Pons (tissue), 1 donor: ENCODE results near the gene PFKFB4.
A peak's percentile ranks its signal among the peaks of the same experiment; 100 is the strongest.
"Not testable (repeated sequence)": the region's sequence is repeated elsewhere in the genome, so short reads cannot be mapped to it uniquely, and the experiment has no call there.

Experiments used
- DNase-seq: peaks from one replicate; pipeline ENCODE4 v3.0.0-alpha.2; 2016; ENCODE audit warnings: low spot score

PFKFB4 gene

GRCh38 chr3:48492461-48493202 lies 64.0 kb downstream of the PFKFB4 start:
- DNase-seq: no peak

DNA sequence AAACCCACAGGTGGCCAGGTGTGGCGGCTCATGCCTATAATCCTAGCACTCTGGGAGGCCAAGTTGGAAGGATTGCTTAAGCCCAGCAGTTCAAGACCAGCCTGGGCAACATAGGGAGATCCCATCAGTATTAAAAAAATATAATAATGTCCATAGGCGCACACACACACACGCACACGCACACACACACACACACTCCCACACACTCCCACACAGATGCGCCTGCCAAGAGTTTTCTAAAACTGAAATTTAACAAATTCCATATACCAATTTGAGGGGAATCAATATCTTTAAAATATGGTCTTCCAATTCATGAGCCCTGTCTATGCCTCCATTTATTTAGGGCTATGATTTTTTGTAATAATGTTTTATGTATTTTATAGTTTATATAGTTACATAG lies 69.7 kb downstream of the PFKFB4 start:
- no peak for DNase-seq

GRCh38 chr3:48482822-48483221 lies 73.8 kb downstream of the PFKFB4 start:
- DNase-seq: not testable (repeated sequence)

DNA sequence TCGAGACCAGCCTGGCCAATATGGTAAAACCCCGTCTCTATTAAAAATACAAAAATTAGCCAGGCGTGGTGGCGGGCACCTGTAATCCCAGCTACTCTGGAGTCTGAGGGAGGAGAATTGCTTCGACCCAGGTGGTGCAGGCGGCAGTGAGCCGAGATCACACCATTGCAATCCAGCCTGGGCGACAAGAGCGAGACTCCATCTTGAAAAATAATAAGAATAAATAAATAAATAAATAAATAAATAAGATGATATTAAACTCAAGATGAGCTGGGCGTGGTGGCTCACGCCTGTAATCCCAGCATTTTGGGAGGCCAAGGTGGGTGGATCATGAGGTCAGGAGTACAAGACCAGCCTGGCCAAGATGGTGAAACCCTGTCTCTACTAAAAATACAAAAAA lies 75.7 kb downstream of the PFKFB4 start:
- not testable (repeated sequence) for DNase-seq

- DNase-seq: no peak
Measured at GRCh38 chr3:48478626-48479555, 77.7 kb downstream of the PFKFB4 start.

DNA sequence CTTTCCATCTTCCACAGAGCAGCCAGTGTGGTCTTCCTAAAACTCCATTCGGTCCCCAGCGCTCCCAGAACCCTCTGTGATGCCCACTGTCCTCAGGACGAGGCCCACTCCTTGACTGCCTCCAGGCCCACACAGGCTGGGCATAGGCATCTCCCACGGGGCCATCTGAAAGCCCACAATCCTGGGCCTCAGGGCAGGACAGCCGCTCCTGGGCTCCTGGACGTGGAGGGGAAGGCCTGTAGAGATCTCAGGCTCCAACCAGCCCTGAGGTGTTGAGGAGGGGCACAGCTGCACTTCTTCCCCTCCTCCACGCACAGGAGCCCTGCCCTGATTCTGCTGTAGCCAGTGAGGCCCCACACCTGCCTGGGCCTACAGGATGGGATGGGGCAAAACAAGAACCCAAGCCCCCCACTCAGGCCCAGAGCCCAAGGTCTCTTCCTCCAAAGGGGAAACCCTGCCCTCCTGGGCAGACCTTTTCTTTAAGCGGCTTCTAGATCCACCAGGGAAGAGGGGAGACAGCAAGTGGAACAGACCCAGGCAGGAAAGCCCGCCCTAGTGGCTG lies 78.6 kb downstream of the PFKFB4 start:
- no peak for DNase-seq

DNA sequence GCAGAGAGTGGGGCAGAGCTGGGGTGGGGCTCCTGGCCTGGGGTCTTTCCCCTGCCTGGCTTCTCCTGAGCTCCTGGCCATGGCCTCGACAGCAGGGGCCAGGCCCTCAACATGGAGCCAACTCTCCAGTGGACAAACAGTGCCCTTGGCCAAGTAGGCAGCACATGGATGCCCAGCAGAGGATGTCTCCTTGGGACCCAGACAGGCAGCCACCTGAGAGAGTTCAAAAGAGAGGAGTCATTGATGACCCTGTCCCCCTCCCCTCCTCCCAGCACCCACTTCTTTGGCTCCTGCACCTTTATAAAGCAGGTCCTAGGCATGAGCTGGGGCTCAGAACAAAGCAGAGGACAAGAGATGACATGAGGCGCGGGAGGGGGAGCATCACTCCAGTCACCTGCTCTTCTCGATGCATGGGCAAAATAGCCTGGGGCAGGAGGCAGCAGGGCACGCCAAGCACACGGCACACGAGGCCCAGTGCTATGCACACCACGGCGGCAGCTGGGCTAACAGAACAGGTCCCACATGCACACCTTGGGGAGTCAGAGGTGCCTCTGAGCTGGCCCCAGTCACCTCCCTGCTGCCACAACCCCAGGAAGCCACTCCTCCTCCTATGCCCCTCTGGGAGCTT lies 80.1 kb downstream of the PFKFB4 start:
- DNase-seq: no peak

- DNase-seq: no peak
Measured at GRCh38 chr3:48475188-48475587, 81.4 kb downstream of the PFKFB4 start.

DNA sequence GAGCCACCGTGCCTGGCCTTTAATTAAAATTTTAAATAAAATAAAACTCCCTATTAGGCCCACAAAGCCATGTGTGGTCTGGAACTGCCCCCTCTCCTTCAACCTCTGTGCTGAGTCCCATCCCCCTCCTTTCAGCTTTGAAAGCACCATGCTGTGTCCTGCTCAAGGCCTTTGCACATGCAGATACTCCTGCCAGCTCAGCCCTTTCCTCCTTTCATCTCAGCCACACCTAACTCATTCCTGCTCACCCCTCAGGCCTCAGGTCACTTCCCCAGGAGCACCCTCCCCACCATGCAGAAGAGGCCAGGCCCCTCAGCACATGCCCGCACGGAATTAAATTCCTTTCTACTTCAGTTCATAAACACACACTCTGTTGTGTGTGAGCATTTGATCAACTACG lies 82.0 kb downstream of the PFKFB4 start:
- DNase-seq: no peak

- DNase-seq: not testable (repeated sequence)
Measured at GRCh38 chr3:48474031-48474430, 82.6 kb downstream of the PFKFB4 start.

DNA sequence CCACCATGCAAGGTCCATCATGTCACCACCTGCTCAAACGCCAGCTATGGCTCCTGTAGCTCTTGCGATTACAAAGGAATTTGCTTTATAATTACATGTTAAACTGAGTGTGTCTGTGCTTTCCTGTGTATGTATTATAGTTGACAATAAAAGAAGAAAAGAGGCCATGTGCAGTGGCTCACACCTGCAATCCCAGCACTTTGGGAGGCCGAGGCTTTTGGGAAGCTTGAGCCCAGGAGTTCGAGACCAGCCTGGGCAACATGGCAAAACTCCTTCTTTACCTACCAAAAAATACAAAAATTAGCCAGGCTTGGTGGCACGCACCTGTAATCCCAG lies 83.0 kb downstream of the PFKFB4 start:
- DNase-seq: no peak

- DNase-seq: peak; percentile 91
Measured at GRCh38 chr3:48472923-48473616, 83.5 kb downstream of the PFKFB4 start.

GRCh38 chr3:48472673-48472922 lies 84.0 kb downstream of the PFKFB4 start:
- DNase-seq: no peak

- DNase-seq: no peak
Measured at GRCh38 chr3:48470286-48470685, 86.3 kb downstream of the PFKFB4 start.

- no peak for DNase-seq
Measured at GRCh38 chr3:48469046-48469915, 87.3 kb downstream of the PFKFB4 start.

DNA sequence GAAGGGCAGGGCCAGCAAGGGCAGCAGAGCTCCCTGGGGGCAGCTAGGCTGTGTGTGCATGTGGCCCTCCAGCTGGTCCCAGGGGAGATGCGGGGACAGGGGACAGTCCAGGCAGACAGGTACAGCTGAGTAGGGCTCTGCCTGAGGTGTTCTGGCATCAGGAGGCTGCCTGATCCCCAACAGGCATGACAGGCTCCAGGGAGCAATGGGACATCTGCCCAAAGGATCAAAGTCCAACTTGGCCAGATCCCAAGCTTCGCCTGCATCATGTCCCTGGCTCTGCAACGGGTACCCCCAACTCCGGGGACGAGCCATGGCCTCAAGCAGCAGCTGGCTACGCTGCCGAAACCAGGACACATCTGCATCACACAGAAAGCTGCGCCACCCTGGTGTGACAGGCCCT lies 88.3 kb downstream of the PFKFB4 start:
- DNase-seq: no peak
